ENCODE measurements around the gene CETN3.
A peak's percentile ranks its signal among the peaks of the same experiment; 100 is the strongest.

CETN3 gene

GRCh38 chr5:90409318-90410177 is at the start of gene CETN3:
Gene CETN3, minus strand, starts transcription at chr5:90409756. Its CDS starts 95 bp downstream, at chr5:90409661.
- DNase-seq, result peak; percentile 95

- no peak for DNase-seq
Measured at GRCh38 chr5:90446961-90447360, 37.4 kb upstream of the CETN3 start.

- no peak for DNase-seq
Measured at GRCh38 chr5:90440644-90441043, 31.1 kb upstream of the CETN3 start.

- no peak for DNase-seq
Measured at GRCh38 chr5:90438100-90438499, 28.5 kb upstream of the CETN3 start.

GRCh38 chr5:90437663-90438062 is 28.1 kb upstream of the CETN3 start:
- no peak for DNase-seq

- DNase-seq, result no peak
Measured at GRCh38 chr5:90434116-90434714, 24.7 kb upstream of the CETN3 start.

GRCh38 chr5:90424245-90424644 is 14.7 kb upstream of the CETN3 start:
- DNase-seq, result no peak

DNA sequence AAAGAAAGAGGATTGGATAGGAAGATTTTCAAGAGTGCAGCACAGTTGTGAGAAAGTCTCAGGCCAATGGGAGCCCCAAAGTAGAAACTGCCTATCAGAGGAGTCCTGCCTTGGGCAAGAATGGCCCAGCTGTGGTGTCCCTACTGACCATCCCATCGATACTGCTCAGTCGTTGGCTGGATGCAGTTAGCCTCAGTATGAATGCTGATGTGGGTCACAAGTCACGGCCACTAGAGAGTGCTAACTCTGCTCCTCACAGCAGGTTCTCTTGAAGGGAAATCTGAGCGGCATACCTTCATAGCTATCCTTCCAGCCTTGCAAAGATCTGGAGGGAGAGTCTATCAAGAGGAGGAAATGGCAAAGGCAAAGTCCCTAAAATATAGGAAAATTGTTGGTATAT is 11.6 kb upstream of the CETN3 start:
- no peak for DNase-seq

GRCh38 chr5:90418214-90418613 is 8.7 kb upstream of the CETN3 start:
- DNase-seq, result no peak

DNA sequence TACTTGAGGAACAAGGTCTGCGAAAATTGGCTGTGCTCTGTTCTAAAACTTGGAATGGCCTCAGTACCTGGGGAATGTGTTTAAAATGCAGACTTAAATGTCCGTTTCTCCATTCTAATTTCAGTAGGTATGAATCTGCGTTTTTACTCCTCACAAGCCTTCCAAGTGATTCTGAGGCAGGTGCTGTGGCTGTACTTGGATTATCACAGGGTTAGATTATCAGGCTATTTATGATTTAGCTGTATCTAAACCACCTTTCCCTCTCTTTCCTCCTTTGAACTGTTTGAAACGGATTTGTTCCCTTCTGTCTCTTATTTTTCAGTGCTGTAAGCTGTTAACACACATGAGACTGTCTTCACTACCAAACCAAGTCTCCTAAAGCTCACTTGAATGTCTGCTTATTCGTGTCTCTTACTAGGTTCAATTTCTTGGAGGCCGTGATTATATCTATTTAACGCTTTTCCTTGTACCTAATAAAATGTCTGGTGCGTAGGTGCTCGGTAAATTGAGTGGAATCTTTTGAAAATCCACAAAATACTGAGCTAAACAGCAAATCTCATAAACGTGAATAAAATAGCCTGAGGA is 714 bp upstream of the CETN3 start:
- no peak for DNase-seq

- no peak for DNase-seq
Measured at GRCh38 chr5:90408571-90409317, 812 bp downstream of the CETN3 start.

- no peak for DNase-seq
Measured at GRCh38 chr5:90406466-90406865, 3.1 kb downstream of the CETN3 start.

DNA sequence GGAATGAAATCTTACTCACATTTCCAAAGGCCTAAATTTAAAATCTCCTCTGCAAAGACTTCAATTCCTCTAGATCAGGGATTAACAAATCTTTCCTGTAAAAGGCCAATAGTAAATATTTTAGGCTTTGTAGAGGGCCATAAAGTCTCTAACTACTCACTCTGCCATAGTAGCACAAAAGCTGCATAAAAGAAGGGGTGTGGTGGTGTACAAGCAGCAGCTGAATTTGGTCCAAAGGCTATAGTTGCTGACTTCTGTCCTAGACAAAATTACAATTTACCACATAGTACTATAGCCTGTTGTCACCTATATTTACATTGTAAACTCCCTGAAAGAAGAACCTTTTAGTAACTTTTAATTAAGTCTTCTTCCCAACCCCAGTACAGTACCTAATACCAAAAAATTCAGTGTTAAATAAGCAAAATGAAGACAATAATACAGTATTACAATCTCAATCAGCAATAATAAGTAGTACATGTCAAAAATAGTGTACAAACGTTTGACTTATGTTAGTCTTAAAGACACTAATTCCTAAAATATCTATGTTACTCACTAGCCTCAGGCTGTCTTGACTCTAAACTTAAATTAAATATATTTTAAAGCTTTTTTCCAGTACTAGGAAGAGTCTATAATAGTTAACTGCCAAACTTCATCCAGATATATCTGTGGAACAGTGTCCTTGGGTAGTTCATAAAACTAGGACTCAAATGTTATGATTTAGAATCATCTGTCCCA is 6.9 kb downstream of the CETN3 start:
- DNase-seq, result no peak

- no peak for DNase-seq
Measured at GRCh38 chr5:90399251-90399650, 10.3 kb downstream of the CETN3 start.

DNA sequence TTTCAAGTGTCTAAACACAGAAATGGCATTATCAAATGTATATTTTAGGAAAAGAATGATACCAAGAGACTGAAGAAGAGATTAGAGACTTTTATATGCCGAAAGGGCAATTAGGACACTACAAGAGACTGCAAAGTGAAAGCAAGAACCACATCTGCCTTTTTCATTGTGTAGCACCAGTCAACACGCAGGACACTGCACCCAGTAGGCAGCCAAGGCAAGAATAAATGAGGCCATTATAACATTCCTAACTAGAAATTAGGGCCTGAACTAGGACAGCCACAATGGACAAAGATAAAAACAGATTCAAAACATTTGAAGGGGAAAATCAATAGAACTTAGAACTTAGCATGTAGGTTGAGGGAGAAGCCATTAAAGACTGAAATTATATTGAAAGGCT is 10.8 kb downstream of the CETN3 start:
- DNase-seq, result no peak

GRCh38 chr5:90395005-90395404 is 14.6 kb downstream of the CETN3 start:
- DNase-seq, result no peak

DNA sequence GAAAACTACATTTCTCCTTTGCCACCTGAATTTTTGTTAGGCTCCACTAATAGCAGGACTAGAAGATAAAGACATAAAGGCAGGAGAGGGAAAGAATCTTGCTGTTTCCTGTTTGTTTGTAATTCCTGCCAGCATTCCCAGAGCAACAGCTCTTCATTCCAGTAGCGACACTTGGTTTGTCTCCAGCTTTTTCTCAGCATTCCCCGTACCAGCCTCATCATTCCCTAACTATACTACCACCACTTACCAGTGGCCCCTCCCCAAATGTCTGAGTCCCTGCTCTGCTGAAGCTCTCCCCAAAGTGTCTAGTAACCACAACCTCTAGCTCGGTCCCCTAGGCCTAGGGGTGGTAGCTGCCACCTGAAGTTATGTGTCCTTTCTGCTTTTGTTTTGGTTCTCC is 18.6 kb downstream of the CETN3 start:
- no peak for DNase-seq

DNA sequence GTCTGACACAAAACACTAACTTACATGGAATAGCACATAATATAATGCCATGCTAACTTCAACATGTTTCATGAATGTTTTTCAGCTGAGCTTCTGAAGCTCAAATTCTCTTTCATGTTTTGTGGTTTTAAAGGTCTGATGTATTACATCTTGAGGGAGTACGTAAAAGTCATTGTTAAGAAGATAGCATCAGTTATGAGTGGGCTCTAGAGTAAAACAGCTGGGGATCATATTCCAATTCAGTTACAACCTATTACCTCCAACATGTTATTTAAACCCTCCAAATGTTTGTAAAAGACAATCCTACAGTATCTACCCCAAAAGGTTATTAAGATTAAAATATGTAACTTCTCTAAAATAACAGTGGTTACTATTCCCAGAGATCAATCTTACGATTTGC is 19.2 kb downstream of the CETN3 start:
- DNase-seq, result no peak

- DNase-seq, result no peak
Measured at GRCh38 chr5:90387508-90387907, 22.0 kb downstream of the CETN3 start.

DNA sequence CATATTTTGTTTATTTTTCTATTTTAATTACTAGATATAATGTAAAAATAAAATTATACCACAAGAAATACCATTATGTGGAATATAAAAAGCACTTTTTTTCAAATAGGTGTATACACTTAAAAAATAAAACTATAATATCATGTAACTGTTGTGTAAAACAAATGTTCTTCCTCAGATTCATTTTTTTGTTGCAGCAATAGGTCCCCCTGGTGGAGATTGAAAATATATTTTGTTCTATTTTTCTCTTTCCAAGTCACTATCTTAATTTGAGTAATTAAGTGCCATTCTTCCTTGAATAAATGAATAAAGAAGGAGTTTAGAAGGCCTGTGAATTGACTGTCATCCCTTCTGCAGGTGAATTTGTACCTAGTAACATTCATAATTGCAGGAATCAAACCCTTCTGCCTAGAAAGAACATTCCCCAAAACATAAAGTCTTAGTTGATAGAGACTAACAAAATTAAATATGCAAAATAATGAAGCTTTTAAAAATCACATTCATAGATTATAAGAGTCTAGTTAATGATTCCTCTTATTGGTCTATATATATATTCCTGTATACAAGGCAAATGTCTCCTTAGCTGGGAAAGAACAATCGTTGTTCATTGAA is 23.4 kb downstream of the CETN3 start:
- no peak for DNase-seq

DNA sequence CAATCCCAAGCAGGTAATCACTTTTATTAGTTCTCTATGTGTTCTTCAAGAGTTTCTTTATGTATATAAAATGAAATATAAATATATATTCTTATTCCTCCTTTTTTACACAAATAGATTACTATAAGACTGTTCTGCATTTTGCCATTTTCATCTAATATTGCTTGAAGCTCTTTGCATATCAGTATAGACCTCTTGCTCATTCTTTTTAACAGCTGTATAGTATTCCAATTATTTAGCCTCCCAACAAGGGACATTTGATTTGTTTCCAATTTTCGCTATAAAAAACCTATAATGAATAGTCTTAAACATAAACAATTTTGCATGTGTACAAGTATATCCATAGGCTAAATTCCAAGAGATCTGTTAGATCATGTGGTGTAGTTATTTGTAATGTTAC is 25.2 kb downstream of the CETN3 start:
- no peak for DNase-seq

GRCh38 chr5:90383903-90384302 is 25.7 kb downstream of the CETN3 start:
- DNase-seq, result no peak

Data from NCI-H1092 (cell line).